Measurements from ENCODE around the gene AJM1.
"Not testable (repeated sequence)": the region's sequence is repeated elsewhere in the genome, so short reads cannot be mapped to it uniquely, and the experiment has no call there.

AJM1 gene

GRCh38 chr9:136828474-136829140 is 13.7 kb upstream of the AJM1 start:
- H3K9ac ChIP-seq (ENCODE audit: low read length): no peak overlapping the region
- no peaks in the 10 kb centered on the region for H3K27me3 ChIP-seq (ENCODE audit: control insufficient read depth, insufficient read depth, low read length)
- peaks cover 16% of the 10 kb centered on the region for H3K36me3 ChIP-seq (ENCODE audit: control insufficient read depth, insufficient read depth, low read length)
- H3K4me3 ChIP-seq (ENCODE audit: low read length): no peak overlapping the region
- H3K4me1 ChIP-seq (ENCODE audit: control insufficient read depth, insufficient read depth, low read length): no peaks in the 10 kb centered on the region
- no peaks in the 10 kb centered on the region for H3K9me3 ChIP-seq (ENCODE audit: control insufficient read depth, low read length)

GRCh38 chr9:136829412-136829811 is 12.9 kb upstream of the AJM1 start:
- Histone ChIP-seq H3K9ac (ENCODE audit: low read length) (no peak overlapping the region), H3K36me3 (ENCODE audit: control insufficient read depth, insufficient read depth, low read length) (peaks cover 16% of the 10 kb centered on the region), H3K9me3 (ENCODE audit: control insufficient read depth, low read length) (no peaks in the 10 kb centered on the region), H3K27me3 (ENCODE audit: control insufficient read depth, insufficient read depth, low read length) (no peaks in the 10 kb centered on the region), H3K4me3 (ENCODE audit: low read length) (no peak overlapping the region), H3K4me1 (ENCODE audit: control insufficient read depth, insufficient read depth, low read length) (no peaks in the 10 kb centered on the region)

GRCh38 chr9:136829981-136830885 is 12.0 kb upstream of the AJM1 start:
- Histone ChIP-seq H3K36me3 (ENCODE audit: control insufficient read depth, insufficient read depth, low read length) (peaks cover 8% of the 10 kb centered on the region), H3K9ac (ENCODE audit: low read length) (no peak overlapping the region), H3K9me3 (ENCODE audit: control insufficient read depth, low read length) (no peaks in the 10 kb centered on the region), H3K4me1 (ENCODE audit: control insufficient read depth, insufficient read depth, low read length) (no peaks in the 10 kb centered on the region), H3K4me3 (ENCODE audit: low read length) (no peak overlapping the region), H3K27me3 (ENCODE audit: control insufficient read depth, insufficient read depth, low read length) (no peaks in the 10 kb centered on the region)

GRCh38 chr9:136831002-136831719 is 11.1 kb upstream of the AJM1 start:
- H3K9me3 ChIP-seq (ENCODE audit: control insufficient read depth, low read length): no peaks in the 10 kb centered on the region
- no peaks in the 10 kb centered on the region for H3K4me1 ChIP-seq (ENCODE audit: control insufficient read depth, insufficient read depth, low read length)
- no peak overlapping the region for H3K9ac ChIP-seq (ENCODE audit: low read length)
- no peak overlapping the region for H3K4me3 ChIP-seq (ENCODE audit: low read length)
- H3K27me3 ChIP-seq (ENCODE audit: control insufficient read depth, insufficient read depth, low read length): no peaks in the 10 kb centered on the region
- H3K36me3 ChIP-seq (ENCODE audit: control insufficient read depth, insufficient read depth, low read length): peaks cover 8% of the 10 kb centered on the region

GRCh38 chr9:136831720-136832104 is 10.6 kb upstream of the AJM1 start:
- H3K9me3 ChIP-seq (ENCODE audit: control insufficient read depth, low read length): no peaks in the 10 kb centered on the region
- H3K9ac ChIP-seq (ENCODE audit: low read length): no peak overlapping the region
- no peaks in the 10 kb centered on the region for H3K4me1 ChIP-seq (ENCODE audit: control insufficient read depth, insufficient read depth, low read length)
- H3K27me3 ChIP-seq (ENCODE audit: control insufficient read depth, insufficient read depth, low read length): no peaks in the 10 kb centered on the region
- no peak overlapping the region for H3K4me3 ChIP-seq (ENCODE audit: low read length)
- H3K36me3 ChIP-seq (ENCODE audit: control insufficient read depth, insufficient read depth, low read length): peaks cover 8% of the 10 kb centered on the region

- Histone ChIP-seq H3K27me3 (ENCODE audit: control insufficient read depth, insufficient read depth, low read length) (no peaks in the 10 kb centered on the region), H3K4me3 (ENCODE audit: low read length) (no peak overlapping the region), H3K4me1 (ENCODE audit: control insufficient read depth, insufficient read depth, low read length) (no peaks in the 10 kb centered on the region), H3K9ac (ENCODE audit: low read length) (no peak overlapping the region), H3K9me3 (ENCODE audit: control insufficient read depth, low read length) (no peaks in the 10 kb centered on the region), H3K36me3 (ENCODE audit: control insufficient read depth, insufficient read depth, low read length) (peaks cover 8% of the 10 kb centered on the region)
These were observed 9.7 kb upstream of the AJM1 start for GRCh38 chr9:136832581-136832980.

- H3K4me3 ChIP-seq (ENCODE audit: low read length); H3K9me3 ChIP-seq (ENCODE audit: control insufficient read depth, low read length): not testable (repeated sequence)
These were observed 8.8 kb upstream of the AJM1 start for GRCh38 chr9:136833381-136834048.

GRCh38 chr9:136835162-136835931 is 6.9 kb upstream of the AJM1 start:
- H3K27me3 ChIP-seq (ENCODE audit: control insufficient read depth, insufficient read depth, low read length): no peaks in the 10 kb centered on the region
- no peaks in the 10 kb centered on the region for H3K36me3 ChIP-seq (ENCODE audit: control insufficient read depth, insufficient read depth, low read length)
- H3K9ac ChIP-seq (ENCODE audit: low read length): no peak overlapping the region

More at GRCh38 chr9:136833381-136834048, 8.8 kb upstream of the AJM1 start:
- H3K36me3 ChIP-seq (ENCODE audit: control insufficient read depth, insufficient read depth, low read length); H3K27me3 ChIP-seq (ENCODE audit: control insufficient read depth, insufficient read depth, low read length); H3K9ac ChIP-seq (ENCODE audit: low read length); H3K4me1 ChIP-seq (ENCODE audit: control insufficient read depth, insufficient read depth, low read length): not testable (repeated sequence)

GRCh38 chr9:136835932-136836904 is 6.1 kb upstream of the AJM1 start:
- H3K36me3 ChIP-seq (ENCODE audit: control insufficient read depth, insufficient read depth, low read length): no peaks in the 10 kb centered on the region
- H3K9ac ChIP-seq (ENCODE audit: low read length): no peak overlapping the region
- no peaks in the 10 kb centered on the region for H3K9me3 ChIP-seq (ENCODE audit: control insufficient read depth, low read length)
- H3K4me3 ChIP-seq (ENCODE audit: low read length): no peak overlapping the region
- peaks cover 10% of the 10 kb centered on the region for H3K4me1 ChIP-seq (ENCODE audit: control insufficient read depth, insufficient read depth, low read length)
- H3K27me3 ChIP-seq (ENCODE audit: control insufficient read depth, insufficient read depth, low read length): no peaks in the 10 kb centered on the region

More at GRCh38 chr9:136835162-136835931, 6.9 kb upstream of the AJM1 start:
- Histone ChIP-seq H3K9me3 (ENCODE audit: control insufficient read depth, low read length) (no peaks in the 10 kb centered on the region), H3K4me3 (ENCODE audit: low read length) (no peak overlapping the region), H3K4me1 (ENCODE audit: control insufficient read depth, insufficient read depth, low read length) (peaks cover 2% of the 10 kb centered on the region)

- H3K9me3 ChIP-seq (ENCODE audit: control insufficient read depth, low read length): no peaks in the 10 kb centered on the region
- H3K4me1 ChIP-seq (ENCODE audit: control insufficient read depth, insufficient read depth, low read length): peaks cover 21% of the 10 kb centered on the region
- no peak overlapping the region for H3K9ac ChIP-seq (ENCODE audit: low read length)
- no peak overlapping the region for H3K4me3 ChIP-seq (ENCODE audit: low read length)
- H3K36me3 ChIP-seq (ENCODE audit: control insufficient read depth, insufficient read depth, low read length): no peaks in the 10 kb centered on the region
- no peaks in the 10 kb centered on the region for H3K27me3 ChIP-seq (ENCODE audit: control insufficient read depth, insufficient read depth, low read length)
These were observed 5.0 kb upstream of the AJM1 start for GRCh38 chr9:136837146-136837855.
